ENCODE results near the gene GNAS.

Gene GNAS

GRCh38 chr20:58890518-58891085, 38.1 kb downstream of the GNAS start:
- DNase-seq (ENCODE audit: low read depth): peak; percentile 93
- TF ChIP-seq CTCF (IDR thresholded peaks at IDR 0.05; ENCODE audit: low read depth, low read length): no peak
- peak; percentile 30 for TF ChIP-seq POLR2A (IDR thresholded peaks at IDR 0.05; ENCODE audit: extremely low read depth, insufficient read length)
- TF ChIP-seq, protein P1, sequence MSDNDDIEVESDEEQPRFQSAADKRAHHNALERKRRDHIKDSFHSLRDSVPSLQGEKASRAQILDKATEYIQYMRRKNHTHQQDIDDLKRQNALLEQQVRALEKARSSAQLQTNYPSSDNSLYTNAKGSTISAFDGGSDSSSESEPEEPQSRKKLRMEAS (IDR thresholded peaks at IDR 0.05; ENCODE audit: low read depth, low read length): peak; percentile 36; the same call in 1 of the 2 replicates
- peak; percentile 9; the same call in 1 of the 2 replicates for TF ChIP-seq MYC (IDR thresholded peaks at IDR 0.05; ENCODE audit: low read depth, low read length)
- H3K4me3 ChIP-seq (ENCODE audit: low read depth, low read length): peak overlapping the region; percentile 75

DNA sequence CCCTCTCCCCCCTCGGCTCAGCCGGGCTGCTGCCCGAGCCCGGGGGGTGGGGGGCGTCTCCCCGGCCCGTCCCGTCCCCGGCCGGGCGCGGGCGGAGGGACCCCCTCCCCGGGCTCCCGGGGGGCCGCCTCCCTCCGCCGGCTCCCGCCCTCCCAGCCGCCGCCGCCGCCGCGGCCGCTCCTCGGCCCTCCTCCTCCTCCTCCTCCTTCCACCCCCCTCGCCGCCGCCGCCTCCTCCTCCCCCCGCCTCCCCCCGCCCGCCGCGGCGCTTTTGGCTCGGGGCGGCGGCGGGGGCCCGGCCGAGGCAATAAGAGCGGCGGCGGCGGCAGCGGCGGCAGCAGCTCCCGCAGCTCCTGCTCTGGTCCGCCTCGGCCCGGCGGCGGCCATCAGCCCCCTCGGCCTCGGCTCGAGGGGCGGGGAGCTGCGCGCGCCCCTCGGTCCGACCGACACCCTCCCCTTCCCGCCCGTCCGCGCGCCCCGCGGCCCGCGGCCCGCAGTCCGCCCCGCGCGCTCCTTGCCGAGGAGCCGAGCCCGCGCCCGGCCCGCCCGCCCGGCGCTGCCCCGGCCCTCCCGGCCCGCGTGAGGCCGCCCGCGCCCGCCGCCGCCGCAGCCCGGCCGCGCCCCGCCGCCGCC, 38.7 kb downstream of the GNAS start:
- DNase-seq (ENCODE audit: low read depth): peak; percentile 87
- H3K4me3 ChIP-seq (ENCODE audit: low read depth, low read length): peak overlapping the region; percentile 75
- TF ChIP-seq CTCF (IDR thresholded peaks at IDR 0.05; ENCODE audit: low read depth, low read length) (no peak), POLR2A (IDR thresholded peaks at IDR 0.05; ENCODE audit: extremely low read depth, insufficient read length) (peak; percentile 53), MYC (IDR thresholded peaks at IDR 0.05; ENCODE audit: low read depth, low read length) (no peak; the same call in 1 of the 2 replicates)
- TF ChIP-seq, protein P1 (IDR thresholded peaks at IDR 0.05; ENCODE audit: low read depth, low read length): no peak

GRCh38 chr20:58891718-58892140, 39.2 kb downstream of the GNAS start:
- H3K4me3 ChIP-seq (ENCODE audit: low read depth, low read length): peak overlapping the region; percentile 85
- peak; percentile 70 for DNase-seq (ENCODE audit: low read depth)
- TF ChIP-seq POLR2A (IDR thresholded peaks at IDR 0.05; ENCODE audit: extremely low read depth, insufficient read length) (no peak), CTCF (IDR thresholded peaks at IDR 0.05; ENCODE audit: low read depth, low read length) (no peak), MYC (IDR thresholded peaks at IDR 0.05; ENCODE audit: low read depth, low read length) (no peak)
- TF ChIP-seq, protein P1 (IDR thresholded peaks at IDR 0.05; ENCODE audit: low read depth, low read length): no peak

DNA sequence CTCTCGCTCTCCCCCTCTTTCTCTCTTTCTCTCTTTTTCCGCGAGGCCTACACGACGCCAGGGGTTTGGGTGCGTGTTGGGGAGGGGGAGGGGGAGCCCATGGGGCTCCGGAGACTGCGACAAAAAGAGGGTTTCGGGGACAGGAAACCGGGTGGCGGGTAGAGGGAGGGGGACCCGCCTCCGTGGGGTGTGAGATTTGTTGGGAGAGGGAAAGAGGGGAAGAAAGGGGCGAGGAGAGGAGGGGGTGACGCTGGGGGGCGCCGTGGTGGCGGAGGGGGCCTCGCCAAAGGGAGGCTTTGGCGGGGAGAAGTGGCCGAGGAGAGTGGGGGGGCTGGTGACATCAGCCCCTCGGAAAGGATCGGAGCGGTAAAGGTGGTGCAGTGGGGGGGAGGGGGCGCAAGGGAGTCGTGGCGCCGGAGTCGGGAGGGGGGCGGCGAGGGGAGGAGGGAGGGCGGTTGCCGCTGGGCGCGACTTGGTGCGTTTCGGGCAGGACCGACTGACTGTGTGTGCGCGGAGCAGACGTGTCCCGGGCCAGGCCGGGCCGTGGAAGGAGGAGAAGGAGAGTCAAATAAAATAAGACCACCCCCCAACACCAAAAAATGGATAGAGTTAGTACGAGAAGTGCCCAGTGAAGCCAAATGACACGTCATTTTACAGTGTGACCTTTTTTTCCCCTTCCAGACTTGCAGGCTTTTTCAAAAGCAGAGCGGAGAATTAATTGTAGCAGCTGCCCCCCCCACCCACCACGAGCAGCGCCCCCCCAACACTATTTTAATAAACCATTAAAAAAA, 39.8 kb downstream of the GNAS start:
- TF ChIP-seq POLR2A (IDR thresholded peaks at IDR 0.05; ENCODE audit: extremely low read depth, insufficient read length) (no peak), MYC (IDR thresholded peaks at IDR 0.05; ENCODE audit: low read depth, low read length) (peak; percentile 43), CTCF (IDR thresholded peaks at IDR 0.05; ENCODE audit: low read depth, low read length) (no peak)
- TF ChIP-seq, protein P1 (IDR thresholded peaks at IDR 0.05; ENCODE audit: low read depth, low read length): no peak
- H3K4me3 ChIP-seq (ENCODE audit: low read depth, low read length): peak overlapping the region; percentile 85
- peak; percentile 89 for DNase-seq (ENCODE audit: low read depth)

DNA sequence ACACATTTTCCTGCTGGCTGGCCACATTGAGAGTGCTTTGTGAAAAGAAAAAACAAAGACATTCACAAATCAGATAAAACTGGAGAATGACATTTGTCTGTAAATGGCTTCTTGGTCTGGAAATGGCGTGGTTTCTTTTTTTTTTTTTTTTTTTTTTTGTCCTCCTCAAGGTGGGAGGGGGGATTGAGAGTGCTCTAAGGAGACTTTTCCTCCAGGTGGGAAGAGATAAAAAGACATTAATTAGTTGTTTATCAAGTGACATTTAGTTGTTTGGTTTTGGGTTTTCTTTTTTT, 40.4 kb downstream of the GNAS start:
- H3K4me3 ChIP-seq (ENCODE audit: low read depth, low read length): peak overlapping the region; percentile 85
- TF ChIP-seq POLR2A (IDR thresholded peaks at IDR 0.05; ENCODE audit: extremely low read depth, insufficient read length) (no peak), CTCF (IDR thresholded peaks at IDR 0.05; ENCODE audit: low read depth, low read length) (no peak), MYC (IDR thresholded peaks at IDR 0.05; ENCODE audit: low read depth, low read length) (no peak; the same call in 1 of the 2 replicates)
- TF ChIP-seq, protein P1 (IDR thresholded peaks at IDR 0.05; ENCODE audit: low read depth, low read length): no peak
- DNase-seq (ENCODE audit: low read depth): peak; percentile 36
